Erythroblast (primary cell): Measurements from ENCODE around the gene FAM20C.

ENCODE experiments used
- GATA1 ChIP-seq: IDR thresholded peaks from 2 replicates; pipeline ENCODE4 v1.6.1; 2011; ENCODE audit warnings: low read depth, mild to moderate bottlenecking, control low read depth, low read length, moderate library complexity
- POLR2A ChIP-seq: IDR thresholded peaks from 2 replicates; pipeline ENCODE4 v1.6.1; 2011; ENCODE audit warnings: mild to moderate bottlenecking, low read length

- TF ChIP-seq POLR2A: no peak
- no peak for TF ChIP-seq GATA1
Measured at GRCh38 chr7:288671-289101, 96.3 kb downstream of the FAM20C start.
